OCI-LY3 (cell line): ENCODE data around the gene TMCC1.
"Not testable (repeated sequence)": the region's sequence is repeated elsewhere in the genome, so short reads cannot be mapped to it uniquely, and the experiment has no call there.

Experiments used
- H2AFZ ChIP-seq: fragments of 200-600, 300-600 bp; shearing (Covaris generic); 2 replicates; pipeline ENCODE4 v1.6.0; 2014; ENCODE audit warnings: antibody characterized with exemption, low read depth, low read length
- H3K27ac ChIP-seq: fragments of 200-600, 300-600 bp; sonication (generic); 2 replicates; pipeline ENCODE4 v1.5.1; 2014; ENCODE audit warnings: mild to moderate bottlenecking, low read length, moderate library complexity, mixed read lengths
- H3K27me3 ChIP-seq: fragments of 200-600, 300-600 bp; sonication (generic); 2 replicates; pipeline ENCODE4 v1.6.1; 2014; ENCODE audit warnings: low read depth, low read length, mixed read lengths
- H3K36me3 ChIP-seq: fragments of 200-600, 300-600 bp; sonication (generic); replicated peaks from 2 replicates; pipeline ENCODE3; 2014; ENCODE audit warnings: low read depth, low read length, mixed read lengths
- H3K4me1 ChIP-seq: fragments of 300-600, 200-600 bp; sonication (generic); 2 replicates; pipeline ENCODE4 v1.6.1; 2014; ENCODE audit warnings: low read length, mixed read lengths
- H3K4me2 ChIP-seq: fragments of 200-600, 300-600 bp; sonication (generic); 2 replicates; pipeline ENCODE4 v1.6.1; 2014; ENCODE audit warnings: low read length, mixed read lengths
- H3K4me3 ChIP-seq: fragments of 300-600, 200-600 bp; sonication (generic); 2 replicates; pipeline ENCODE4 v1.5.1; 2014; ENCODE audit warnings: antibody characterized with exemption, mild to moderate bottlenecking, low read length, moderate library complexity
- H3K79me2 ChIP-seq: fragments of 300-600, 200-600 bp; shearing (Covaris generic); 2 replicates; pipeline ENCODE4 v1.6.1; 2014; ENCODE audit warnings: mild to moderate bottlenecking, low read length, mixed read lengths
- H3K9ac ChIP-seq: fragments of 300-600, 200-600 bp; shearing (Covaris generic); 2 replicates; pipeline ENCODE4 v1.6.0; 2014; ENCODE audit warnings: mild to moderate bottlenecking, low read length, moderate library complexity
- H3K9me3 ChIP-seq: fragments of 200-600, 300-600 bp; shearing (Covaris generic); 2 replicates; pipeline ENCODE4 v1.6.1; 2014; ENCODE audit warnings: low read length, mixed read lengths; ENCODE audit not compliant: insufficient read depth
- H4K20me1 ChIP-seq: fragments of 200-600, 300-600 bp; sonication (generic); 2 replicates; pipeline ENCODE4 v1.6.1; 2016; ENCODE audit warnings: low read length, mixed read lengths; ENCODE audit not compliant: insufficient read depth
- EZH2phosphoT487 ChIP-seq: fragments of 200-600 bp; shearing (Covaris generic); IDR thresholded peaks from 2 replicates; pipeline ENCODE4 v1.6.1; 2018; ENCODE audit warnings: antibody characterized with exemption, mixed run types, low read depth
- TF ChIP-seq, protein P1 (sequence below): fragments of 200-600, 300-600 bp; sonication (generic); IDR thresholded peaks from 2 replicates; pipeline ENCODE4 v1.5.1; 2014; ENCODE audit warnings: antibody characterized with exemption, low read length, low read depth

The TMCC1 gene

DNA sequence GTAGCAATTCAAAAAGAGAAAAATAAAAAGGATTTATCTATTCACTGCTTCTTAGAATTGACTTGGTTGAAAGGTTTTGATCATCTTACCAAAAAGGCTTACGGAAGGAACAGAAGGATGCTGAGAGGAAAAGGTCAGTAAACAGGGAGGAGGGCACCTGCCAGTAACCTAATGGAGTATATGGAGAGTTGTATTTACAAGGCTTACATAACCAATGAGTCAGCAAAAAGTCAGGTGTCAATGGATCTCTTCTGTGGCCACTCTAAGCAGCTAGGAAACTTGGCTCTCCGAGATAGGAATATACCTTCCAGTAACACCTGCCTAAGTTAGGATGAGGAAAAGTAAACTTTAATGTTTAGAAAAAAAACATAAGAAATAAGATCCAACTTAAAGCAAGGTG is 206.6 kb downstream of the TMCC1 start:
- Histone ChIP-seq H3K36me3 (no peaks in the 10 kb centered on the region), H3K9ac (no peak overlapping the region), H3K9me3 (no peaks in the 10 kb centered on the region), H3K4me2 (no peak overlapping the region), H3K27me3 (no peaks in the 10 kb centered on the region), H4K20me1 (no peaks in the 10 kb centered on the region), H2AFZ (no peak overlapping the region), H3K27ac (no peak overlapping the region), H3K79me2 (0 out of 2 replicates have a peak, but pooled peaks cover 5% of the 10 kb centered on the region), H3K4me3 (no peak overlapping the region), H3K4me1 (peaks cover 7% of the 10 kb centered on the region; the same call in 1 of the 2 replicates)
- no peak for TF ChIP-seq EZH2phosphoT487

DNA sequence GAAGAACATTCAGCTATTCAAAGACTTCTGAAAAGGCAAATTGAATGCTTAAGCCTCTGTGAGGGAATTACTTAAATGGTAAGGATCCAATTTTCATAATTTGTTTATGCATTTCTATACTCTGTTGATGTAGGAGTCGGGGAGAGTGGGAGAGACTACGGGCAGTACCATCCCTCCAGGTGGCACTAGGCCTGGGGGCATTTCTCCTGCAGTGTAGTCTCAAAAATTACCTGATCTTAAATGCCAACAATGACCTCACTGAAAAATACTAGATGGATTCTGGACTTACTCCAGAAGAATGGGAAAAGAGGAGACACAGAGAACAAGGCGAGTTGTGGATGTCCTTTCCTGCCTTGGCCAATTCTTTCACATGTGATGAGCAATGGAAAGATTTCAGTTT is 209.2 kb downstream of the TMCC1 start:
- Histone ChIP-seq H3K4me3 (no peak overlapping the region), H3K79me2 (0 out of 2 replicates have a peak, but pooled peaks cover 5% of the 10 kb centered on the region), H2AFZ (no peak overlapping the region), H3K27me3 (no peaks in the 10 kb centered on the region), H3K9me3 (no peaks in the 10 kb centered on the region), H4K20me1 (no peaks in the 10 kb centered on the region), H3K9ac (no peak overlapping the region), H3K36me3 (no peaks in the 10 kb centered on the region), H3K4me1 (peaks cover 7% of the 10 kb centered on the region), H3K4me2 (no peak overlapping the region), H3K27ac (no peak overlapping the region)
- TF ChIP-seq, protein P1, sequence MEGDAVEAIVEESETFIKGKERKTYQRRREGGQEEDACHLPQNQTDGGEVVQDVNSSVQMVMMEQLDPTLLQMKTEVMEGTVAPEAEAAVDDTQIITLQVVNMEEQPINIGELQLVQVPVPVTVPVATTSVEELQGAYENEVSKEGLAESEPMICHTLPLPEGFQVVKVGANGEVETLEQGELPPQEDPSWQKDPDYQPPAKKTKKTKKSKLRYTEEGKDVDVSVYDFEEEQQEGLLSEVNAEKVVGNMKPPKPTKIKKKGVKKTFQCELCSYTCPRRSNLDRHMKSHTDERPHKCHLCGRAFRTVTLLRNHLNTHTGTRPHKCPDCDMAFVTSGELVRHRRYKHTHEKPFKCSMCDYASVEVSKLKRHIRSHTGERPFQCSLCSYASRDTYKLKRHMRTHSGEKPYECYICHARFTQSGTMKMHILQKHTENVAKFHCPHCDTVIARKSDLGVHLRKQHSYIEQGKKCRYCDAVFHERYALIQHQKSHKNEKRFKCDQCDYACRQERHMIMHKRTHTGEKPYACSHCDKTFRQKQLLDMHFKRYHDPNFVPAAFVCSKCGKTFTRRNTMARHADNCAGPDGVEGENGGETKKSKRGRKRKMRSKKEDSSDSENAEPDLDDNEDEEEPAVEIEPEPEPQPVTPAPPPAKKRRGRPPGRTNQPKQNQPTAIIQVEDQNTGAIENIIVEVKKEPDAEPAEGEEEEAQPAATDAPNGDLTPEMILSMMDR = no peak
- TF ChIP-seq EZH2phosphoT487 = no peak

DNA sequence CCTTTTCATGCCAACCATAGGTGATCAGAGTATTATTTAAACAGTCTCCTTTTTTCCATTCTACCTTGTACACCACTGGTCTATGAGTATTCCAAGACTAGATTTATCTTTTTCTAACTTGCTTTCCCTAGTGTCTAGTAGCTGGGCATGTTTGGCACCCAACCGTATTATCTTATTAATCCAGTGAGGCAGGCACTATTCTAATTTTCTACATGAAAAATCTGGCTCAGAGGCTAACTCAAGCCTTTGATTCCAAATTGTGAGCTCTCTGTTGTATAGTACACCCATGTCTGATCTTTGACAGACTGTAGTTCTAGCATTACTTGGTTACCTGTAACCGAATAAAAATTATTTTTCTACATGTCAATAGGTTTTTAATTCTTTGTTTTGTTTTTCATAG is 210.3 kb downstream of the TMCC1 start:
- H3K36me3 ChIP-seq = no peaks in the 10 kb centered on the region
- no peak overlapping the region for H2AFZ ChIP-seq
- H3K4me2 ChIP-seq = no peak overlapping the region
- H3K9ac ChIP-seq = no peak overlapping the region
- no peak overlapping the region for H3K27ac ChIP-seq
- H3K4me1 ChIP-seq = peaks cover 15% of the 10 kb centered on the region
- H4K20me1 ChIP-seq = no peaks in the 10 kb centered on the region
- TF ChIP-seq EZH2phosphoT487 = no peak
- TF ChIP-seq, protein P1 = no peak
- 0 out of 2 replicates have a peak, but pooled peaks cover 5% of the 10 kb centered on the region for H3K79me2 ChIP-seq
- no peaks in the 10 kb centered on the region for H3K27me3 ChIP-seq
- H3K4me3 ChIP-seq = no peak overlapping the region
- no peaks in the 10 kb centered on the region for H3K9me3 ChIP-seq

DNA sequence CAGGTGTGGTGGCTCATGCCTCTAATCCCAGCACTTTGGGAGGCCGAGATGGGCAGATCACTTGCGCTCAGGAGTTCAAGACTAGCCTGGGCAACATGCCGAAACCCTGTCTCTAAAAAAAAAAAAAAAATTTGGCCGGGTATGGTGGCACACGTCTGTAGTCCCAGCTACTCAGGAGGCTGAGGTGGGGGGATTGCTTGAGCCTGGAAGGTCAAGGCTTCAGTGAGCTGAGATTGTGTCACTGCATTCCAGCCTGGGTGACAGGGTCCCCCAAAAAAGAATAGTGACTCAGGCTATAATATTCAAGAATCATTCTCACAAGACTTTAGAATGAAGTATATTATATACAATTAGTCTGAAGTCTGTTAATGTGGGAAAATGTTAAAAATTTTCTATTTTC is 216.5 kb downstream of the TMCC1 start:
- no peaks in the 10 kb centered on the region for H3K36me3 ChIP-seq
- H3K4me1 ChIP-seq = peaks cover 35% of the 10 kb centered on the region
- no peak overlapping the region for H3K4me3 ChIP-seq
- H2AFZ ChIP-seq = no peak overlapping the region
- no peak overlapping the region for H3K9ac ChIP-seq
- no peaks in the 10 kb centered on the region; the same call in 1 of the 2 replicates for H4K20me1 ChIP-seq
- no peaks in the 10 kb centered on the region for H3K79me2 ChIP-seq
- H3K9me3 ChIP-seq = no peaks in the 10 kb centered on the region
- TF ChIP-seq, protein P1 = no peak
- no peak for TF ChIP-seq EZH2phosphoT487
- H3K27me3 ChIP-seq = no peaks in the 10 kb centered on the region
- no peak overlapping the region for H3K4me2 ChIP-seq
- no peak overlapping the region for H3K27ac ChIP-seq

DNA sequence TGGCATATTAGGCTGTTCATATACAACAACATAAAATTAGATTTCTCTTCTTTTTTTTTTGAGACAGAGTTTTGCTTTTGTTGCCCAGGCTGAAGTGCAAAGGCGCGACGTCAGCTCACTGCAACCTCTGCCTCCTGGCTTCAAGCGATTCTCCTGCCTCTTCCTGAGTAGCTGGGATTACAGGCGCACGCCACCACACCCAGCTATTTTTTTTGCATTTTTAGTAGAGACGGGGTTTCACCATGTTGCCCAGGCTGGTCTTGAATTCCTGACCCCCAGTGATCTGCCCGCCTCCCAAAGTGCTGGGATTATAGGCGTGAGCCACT is 218.8 kb downstream of the TMCC1 start:
- not testable (repeated sequence) for H2AFZ ChIP-seq, H3K27ac ChIP-seq, H3K79me2 ChIP-seq, H3K9me3 ChIP-seq, H3K9ac ChIP-seq, H3K36me3 ChIP-seq, H3K4me3 ChIP-seq, H4K20me1 ChIP-seq, H3K4me2 ChIP-seq, H3K27me3 ChIP-seq
- peaks cover 33% of the 10 kb centered on the region for H3K4me1 ChIP-seq
